ENCODE results near the gene SAMM50.

SAMM50 gene

GRCh38 chr22:43946384-43946667 is 8.9 kb upstream of the SAMM50 start:
- DNase-seq, result no peak

GRCh38 chr22:43948836-43949406 is 6.3 kb upstream of the SAMM50 start:
- DNase-seq, result no peak

DNA sequence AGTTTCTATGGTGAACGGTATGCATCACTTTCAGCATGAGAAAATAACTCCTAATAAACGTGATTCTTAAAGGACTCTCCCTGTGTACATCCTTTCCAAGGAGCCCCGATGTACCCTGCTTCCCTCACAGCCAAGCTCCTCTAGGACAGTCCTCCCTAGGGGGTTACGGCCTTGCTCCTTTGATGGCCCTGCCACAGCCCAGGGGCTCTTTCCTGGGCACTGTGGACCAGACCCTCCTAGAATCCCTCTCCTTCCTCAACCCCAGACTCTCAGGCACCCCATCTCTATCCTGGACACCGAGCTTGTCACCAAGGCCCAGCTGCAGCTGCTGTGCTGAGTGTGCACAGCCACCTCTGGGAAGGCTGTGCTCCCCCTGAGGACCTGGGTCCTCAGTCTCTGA is 3.9 kb upstream of the SAMM50 start:
- no peak for DNase-seq

DNA sequence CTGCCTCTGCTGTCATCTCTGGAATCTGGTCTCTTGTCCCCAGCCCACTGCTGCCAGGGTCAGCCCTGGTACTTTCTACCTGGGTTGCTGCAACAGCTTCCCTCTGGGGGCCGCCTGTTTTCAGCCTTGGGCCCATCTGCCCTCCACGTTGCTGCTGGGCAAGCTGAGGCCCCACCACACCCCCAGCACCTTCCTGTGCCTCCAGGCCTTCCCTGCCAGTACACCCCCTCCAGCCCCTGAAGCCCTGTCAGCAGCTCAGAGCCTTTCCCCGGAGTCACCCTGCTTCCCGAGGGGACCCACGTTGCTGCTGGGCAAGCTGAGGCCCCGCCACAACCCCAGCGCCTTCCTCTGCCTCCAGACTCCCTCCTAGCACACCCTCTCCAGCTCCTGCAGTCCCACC is 3.3 kb upstream of the SAMM50 start:
- no peak for DNase-seq

GRCh38 chr22:43953988-43954785 is 1.1 kb upstream of the SAMM50 start:
- DNase-seq, result no peak

- no peak for DNase-seq
Measured at GRCh38 chr22:43955883-43956782, 891 bp downstream of the SAMM50 start.

DNA sequence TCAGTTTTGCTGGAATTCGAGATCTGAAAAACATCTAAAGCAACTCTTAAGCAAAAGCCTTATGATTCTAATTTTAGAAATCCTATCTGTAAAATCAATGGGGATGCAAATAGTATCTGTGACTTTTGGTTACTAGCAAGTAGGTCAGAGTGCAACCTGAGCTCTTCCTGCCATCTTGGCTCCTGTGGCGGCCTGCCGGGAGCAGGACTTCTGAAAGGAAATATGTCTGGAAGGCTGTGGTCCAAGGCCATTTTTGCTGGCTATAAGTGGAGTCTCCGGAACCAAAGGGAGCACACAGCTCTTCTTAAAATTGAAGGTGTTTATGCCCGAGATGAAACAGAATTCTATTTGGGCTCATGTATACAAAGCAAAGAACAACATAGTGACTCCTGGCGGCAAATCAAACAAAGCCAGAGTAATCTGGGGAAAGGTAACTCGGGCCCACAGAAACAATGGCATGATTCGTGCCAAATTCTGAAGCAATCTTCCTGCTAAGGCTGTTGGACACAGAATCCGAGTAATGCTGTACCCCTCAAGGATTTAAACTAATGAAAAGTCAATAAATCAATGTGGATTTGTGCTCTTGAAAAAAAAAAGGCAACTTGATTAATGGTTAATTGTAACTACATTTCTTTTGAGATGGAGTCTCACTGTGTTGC is 1.7 kb downstream of the SAMM50 start:
- DNase-seq, result no peak

- no peak for DNase-seq
Measured at GRCh38 chr22:43957871-43958270, 2.6 kb downstream of the SAMM50 start.

DNA sequence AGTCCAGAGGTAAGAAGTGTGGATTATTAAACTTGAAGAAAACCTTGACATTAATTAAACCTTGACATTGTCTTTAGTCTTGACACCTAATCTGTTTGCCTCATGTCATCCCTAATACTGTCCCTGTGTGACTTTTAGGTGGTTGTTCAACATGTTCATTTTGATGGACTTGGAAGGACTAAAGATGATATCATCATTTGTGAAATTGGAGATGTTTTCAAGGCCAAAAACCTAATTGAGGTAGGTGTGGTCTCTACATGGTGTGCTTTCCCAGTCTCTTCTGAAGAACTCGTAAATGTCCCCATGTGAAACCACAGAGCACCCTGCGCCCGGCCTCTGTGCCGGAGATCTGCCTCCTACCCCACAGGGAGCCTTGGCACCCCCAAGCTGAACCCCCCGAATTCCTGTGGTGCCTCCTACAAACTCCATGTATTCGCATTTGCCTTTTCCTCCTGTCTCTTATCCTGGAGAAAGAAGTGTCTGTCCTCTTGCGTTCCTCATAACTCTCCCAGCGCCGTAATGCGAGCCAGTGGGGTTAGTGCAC is 9.1 kb downstream of the SAMM50 start:
- DNase-seq, result no peak

DNA sequence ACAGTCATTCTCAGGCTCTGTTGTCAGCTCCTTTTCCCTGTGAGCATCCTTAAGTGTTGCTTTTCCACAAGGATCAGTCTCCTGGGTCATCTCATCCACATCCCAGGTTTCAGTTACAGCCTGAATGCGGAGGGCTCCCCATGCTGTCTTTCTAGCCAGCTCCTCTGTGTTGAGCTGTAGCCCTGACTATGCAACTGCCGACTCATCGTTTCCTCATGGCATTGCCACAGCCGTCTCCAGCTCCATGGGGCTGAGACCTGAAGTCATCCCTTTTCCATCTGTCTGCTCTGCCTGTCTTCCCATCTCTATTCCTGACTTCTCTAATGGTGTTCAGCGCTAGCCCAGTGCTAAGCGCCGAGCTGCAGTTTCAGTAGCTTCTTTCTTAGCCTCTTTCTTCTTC is 11.8 kb downstream of the SAMM50 start:
- DNase-seq, result no peak

- no peak for DNase-seq
Measured at GRCh38 chr22:43968614-43969013, 13.4 kb downstream of the SAMM50 start.

DNA sequence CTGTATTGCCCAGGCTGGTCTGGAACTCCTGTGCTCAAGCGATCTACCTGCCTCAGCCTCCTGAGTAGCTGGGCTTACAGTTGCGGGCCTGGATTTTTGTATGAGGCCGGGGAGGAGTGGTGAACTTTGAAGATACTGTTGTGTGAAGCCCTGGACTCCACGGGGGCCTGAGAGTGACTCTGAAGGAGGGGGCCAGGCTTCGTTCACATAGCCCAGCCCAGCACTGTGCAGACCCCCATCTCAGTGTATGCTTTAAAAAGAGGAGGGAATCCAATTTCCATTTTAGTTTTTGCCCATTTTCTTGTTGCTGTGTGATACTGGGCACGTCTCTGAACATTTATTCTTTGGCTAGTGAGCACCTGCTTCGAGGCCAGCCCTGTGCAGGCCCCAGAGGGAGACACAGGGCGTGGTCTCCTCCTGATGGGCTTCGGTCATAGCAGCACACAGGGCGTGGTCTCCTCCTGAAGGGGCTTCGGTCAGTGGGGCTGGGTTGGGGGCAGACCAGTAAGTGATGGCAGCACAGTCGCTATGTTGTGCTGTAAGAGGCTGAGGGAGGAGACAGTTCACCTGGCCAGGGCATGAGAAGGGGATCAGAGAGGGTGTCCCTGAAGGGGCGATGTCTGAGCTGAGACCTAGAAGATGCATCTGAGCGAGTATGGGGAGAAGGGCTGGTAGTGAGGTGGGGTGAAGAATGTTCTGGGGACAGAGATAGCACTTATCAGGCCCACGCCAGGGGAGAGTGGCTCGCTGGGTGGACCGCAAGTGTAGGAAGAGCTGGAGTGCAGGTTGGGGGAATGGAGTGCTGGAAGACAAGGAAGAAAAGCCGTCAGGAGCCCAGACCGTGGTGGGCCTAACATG is 14.0 kb downstream of the SAMM50 start:
- DNase-seq, result no peak

DNA sequence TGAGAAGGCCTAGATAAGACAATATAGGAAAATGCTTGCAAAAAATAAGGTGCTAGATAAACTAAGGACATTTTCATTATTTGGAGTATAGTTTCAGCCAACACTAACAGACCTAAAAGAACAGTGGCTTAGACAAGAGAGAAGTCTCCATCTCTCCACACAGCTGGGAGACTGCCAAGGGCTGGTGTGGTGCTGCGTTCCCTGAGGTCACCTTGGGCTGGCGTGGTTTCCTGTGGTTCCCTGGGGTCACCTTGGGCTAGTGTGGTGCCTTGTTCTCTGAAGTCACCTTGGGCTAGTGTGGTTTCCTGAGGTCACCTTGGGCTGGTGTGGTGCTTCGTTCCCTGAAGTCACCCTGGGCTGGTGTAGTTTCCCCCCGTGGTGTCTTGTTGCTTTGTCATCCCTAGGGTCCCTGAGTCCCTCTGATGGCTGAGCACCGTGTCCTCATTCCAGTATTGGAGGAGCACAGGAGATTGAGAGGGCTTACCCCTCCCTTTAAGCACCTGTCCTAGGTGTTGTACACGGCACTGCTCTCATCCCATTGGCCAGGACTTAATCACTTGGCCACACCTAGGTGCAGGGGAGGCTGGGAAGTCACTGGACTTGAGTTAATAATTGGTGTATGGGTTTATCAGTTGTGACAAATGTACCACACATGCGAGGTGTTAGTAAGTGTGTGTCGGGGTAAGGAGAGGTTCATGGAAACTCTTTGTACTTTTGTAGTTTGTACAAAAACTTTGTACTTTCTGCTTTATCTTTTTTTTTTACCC is 14.9 kb downstream of the SAMM50 start:
- no peak for DNase-seq

GRCh38 chr22:43971112-43971511 is 15.9 kb downstream of the SAMM50 start:
- DNase-seq, result no peak

DNA sequence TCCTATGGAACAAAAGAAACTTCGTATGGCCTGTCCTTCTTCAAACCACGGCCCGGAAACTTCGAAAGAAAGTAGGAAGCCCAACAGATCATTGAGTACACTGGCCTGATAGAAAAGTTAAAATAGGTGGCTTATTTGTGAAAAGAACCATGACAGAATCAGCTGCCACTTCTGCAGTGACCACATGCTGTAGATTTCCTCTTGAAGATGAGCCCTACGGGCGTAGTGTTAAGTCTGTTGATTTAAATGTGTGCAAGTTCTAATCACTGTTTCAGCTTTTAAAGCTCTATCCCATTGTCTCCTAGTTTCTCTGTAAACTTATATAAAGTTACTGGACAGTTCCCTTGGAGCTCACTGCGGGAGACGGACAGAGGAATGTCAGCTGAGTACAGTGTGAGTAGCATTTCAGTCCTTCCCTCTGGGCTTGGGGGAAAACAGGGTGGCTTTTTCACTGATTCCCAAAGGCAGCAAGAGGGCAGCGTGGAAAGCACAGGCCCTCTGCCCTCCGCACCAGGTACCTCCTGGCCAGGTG is 17.8 kb downstream of the SAMM50 start:
- no peak for DNase-seq

DNA sequence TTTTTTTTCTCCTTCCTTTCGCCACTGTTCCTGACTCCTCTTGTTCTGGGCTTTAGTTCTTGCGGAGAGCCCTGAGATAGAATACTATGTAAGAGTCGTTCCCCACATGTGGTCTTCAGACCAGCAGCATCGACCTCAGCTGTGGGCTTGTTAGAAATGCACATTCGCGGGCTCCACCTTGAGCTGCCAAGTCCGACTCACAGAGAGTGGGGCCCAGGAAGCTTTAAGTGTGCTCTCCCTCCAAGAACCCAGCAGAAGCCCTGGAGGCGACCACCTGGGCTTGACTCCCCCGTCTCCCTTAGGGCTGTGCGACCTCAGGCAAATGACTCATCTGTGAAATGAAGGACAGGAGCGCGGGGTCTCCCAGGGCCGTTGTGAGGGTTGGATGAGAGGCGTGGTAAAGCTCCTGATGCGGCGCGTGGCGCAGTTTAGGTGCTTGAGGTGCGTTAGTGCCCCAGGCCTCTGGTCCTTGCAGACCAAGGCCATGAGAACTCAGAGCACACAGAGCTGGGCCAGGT is 18.8 kb downstream of the SAMM50 start:
- no peak for DNase-seq

DNA sequence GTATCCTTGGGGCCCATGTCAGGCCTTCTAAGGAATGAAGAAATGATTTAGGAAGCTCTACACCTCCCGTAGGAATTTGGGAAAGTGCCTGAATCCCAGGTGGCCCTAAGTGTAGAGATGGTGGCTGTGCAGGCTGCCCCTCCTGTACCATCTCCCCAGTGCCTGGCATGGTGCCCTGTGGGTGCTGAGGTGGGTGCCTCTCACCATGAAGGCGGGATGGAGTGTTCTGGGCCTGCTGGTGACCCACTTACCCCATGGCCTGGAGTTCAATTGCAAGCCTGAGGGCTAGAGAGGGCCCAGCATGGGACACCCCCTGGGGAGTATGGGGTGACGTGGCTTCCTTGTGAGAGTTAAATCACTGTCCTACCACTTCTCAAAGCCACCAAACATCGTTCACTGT is 19.8 kb downstream of the SAMM50 start:
- DNase-seq, result no peak

DNA sequence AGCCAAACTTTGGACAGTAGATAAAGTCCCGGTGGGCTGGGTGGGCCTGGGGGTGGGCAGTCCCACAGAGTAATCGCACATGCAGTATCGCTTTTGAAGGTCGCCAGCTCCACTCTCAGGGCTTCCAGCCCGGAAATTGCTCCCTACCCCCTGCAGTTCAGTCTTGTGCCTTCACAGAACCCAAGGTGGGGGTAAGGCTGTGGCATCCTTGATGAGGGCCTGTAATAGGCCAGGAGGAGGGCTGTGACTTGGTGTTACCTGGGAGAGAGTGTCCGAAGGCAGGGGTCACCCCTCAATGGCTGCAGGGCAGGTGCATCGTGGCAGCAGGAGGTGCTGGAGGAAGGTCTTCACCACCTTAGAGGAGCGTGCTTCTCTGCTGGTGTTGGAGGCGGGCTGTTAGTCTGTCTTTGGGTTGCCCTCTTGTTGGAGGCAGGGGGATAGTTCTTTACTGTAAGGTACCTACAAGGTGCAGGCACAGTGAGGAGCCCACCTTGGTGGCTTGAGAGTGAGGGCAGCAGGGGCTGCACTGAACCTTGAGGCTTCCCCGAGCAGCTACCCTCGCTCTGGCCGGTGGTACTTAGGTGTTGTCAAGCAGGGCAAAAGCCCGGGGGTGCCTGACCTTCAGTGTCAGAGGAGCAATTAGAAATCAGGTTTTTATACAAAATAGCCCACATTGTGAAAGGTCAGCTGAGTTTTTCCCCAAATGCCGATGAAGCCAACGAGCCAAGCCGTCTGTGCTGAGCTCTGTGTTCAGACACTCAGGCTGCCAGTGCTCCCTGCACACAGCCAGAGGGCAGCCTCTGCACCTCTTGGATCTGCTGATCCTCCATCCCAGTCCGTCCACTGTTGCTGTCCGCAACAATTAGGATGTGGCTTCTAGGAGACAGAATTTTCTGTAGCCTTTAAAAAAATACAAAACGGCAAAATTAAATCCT is 21.9 kb downstream of the SAMM50 start:
- no peak for DNase-seq

GRCh38 chr22:43978558-43978957 is 23.3 kb downstream of the SAMM50 start:
- DNase-seq, result no peak

- no peak for DNase-seq
Measured at GRCh38 chr22:43980579-43980978, 25.3 kb downstream of the SAMM50 start.

All from NCI-H1092 (cell line).